ENCODE data around the gene OCRL.

The OCRL gene

DNA sequence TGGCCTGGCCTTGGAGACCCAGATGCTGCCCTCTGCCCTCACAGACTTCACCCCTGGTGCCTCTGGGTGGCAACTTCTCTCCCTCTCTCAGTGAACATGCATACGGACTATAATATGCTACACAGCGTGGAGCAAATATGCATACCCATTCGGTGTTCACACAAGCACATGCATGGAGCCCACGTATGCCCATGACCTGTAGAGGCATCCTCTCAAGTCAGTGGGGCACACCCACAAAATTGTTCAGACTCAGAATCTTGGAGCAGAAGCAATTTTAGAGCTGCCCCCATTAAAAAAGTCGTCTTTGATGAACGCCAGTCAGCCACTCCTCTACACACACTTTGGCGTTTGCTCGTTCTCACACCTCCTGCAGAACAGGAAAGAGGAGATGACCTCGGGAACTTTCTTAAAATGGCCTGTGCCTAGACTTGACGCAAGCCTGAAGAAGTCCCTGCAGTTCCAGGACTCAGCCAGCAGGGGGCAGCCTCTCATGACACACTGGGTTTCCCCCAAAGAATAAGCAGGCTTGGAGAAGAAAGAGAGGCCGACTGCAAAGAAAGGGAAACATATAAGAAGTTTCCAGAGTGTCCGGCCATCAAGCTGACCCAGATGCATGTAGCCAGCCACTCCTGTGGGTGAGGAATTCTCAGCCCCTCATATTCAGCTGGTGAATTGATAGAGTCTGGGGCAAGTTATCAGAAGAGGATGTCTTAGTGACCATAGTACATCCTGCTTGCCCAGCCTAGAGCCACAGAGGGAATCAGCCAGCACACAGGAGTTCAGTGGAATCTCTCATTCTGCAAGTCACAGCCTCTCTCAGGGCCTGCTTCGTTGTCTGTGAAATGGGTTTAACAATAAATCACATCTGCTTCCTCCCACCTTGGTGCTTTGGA is 97.4 kb downstream of the OCRL start:
- DNase-seq = peak; percentile 67

DNA sequence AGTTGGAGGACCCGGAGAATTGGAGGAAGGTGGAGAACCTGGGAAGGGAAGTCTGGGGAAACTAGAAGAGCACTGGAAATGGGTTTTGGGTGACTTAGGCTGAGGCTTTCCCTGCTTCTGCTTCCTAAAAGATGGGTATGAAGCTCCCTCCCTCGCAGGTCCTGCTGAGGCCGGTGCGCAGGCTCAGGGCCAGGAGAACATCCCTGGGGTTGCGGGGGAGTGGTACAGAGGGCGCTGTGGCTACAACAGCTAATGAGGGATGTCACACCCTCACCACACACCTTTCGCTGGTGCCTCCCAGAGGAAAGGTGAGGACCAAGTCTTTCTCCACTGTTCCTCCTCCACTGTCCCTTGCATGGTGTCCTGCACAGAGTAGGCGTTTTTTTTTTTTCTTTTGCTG is 98.9 kb downstream of the OCRL start:
- no peak for DNase-seq

DNA sequence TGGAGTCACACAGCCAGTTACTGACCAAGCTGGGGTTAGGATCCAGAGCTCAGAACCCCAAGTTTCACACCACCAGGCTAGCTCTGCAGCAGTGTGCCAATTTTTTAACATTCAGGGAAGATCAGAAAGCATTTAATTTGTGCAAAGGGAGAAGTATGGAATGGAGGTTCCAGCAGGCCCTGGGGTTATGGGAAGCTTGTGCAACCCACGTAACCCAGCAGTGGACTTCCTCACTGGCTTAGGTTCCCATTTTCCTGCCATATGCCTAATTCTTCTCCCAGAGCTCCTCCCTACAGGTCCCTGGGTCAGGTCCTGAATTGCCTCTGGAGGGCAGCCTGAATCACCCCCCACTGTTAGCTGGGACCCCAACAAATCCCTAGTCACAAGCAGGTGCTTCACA is 100.7 kb downstream of the OCRL start:
- no peak for DNase-seq

DNA sequence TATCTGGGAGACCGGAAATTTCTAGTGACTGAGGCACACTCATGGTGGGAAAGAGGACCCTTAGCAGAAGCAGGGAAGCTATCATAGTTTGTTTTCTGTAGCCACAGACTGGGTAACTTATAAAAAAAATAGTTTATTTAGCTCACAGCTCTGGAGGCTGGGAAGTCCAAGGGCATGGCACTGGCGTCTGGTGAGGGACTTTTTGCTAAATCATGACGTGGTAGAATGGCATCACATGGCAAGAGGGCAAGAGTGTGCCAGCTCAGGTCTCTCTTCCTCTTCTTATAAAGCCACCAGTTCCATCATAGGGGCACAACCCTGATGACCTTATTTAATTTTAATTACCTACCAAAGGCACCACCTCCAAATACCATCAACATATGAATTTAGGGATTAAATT is 101.4 kb downstream of the OCRL start:
- no peak for DNase-seq

DNA sequence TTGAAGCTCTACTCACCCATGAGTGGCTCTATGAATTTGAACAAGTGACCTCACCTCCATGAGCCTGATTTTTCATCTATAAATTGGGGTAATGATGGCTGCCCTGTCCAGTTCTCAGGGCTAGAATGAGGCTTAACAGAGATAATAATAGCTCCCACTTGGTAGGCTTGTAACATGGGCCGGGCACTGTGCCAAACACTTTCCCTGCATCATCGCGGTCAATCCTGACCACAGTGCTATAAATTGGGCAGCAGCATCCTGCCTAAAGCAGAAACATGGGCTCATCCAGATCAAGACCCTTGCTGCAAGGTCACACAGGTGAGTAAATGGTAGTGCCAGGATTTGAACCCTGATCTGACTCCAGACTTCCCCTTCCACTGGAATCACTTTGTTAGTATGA is 101.9 kb downstream of the OCRL start:
- DNase-seq = no peak
